ENCODE measurements around the gene ZP3. TPM values are rescaled to one million over a fixed set of nuclear protein-coding genes. Genes with fewer than 3 reads are reported as not detected.
"Not testable (repeated sequence)": the region's sequence is repeated elsewhere in the genome, so short reads cannot be mapped to it uniquely, and the experiment has no call there.

The ZP3 gene
- polyA plus RNA-seq, 1 donor, result 1.2 TPM

GRCh38 chr7:76485822-76486610, 61.3 kb downstream of the ZP3 start:
- DNase-seq, result not testable (repeated sequence)

GRCh38 chr7:76486618-76487017, 61.9 kb downstream of the ZP3 start:
- DNase-seq, result not testable (repeated sequence)

- not testable (repeated sequence) for DNase-seq
These were observed 63.2 kb downstream of the ZP3 start for GRCh38 chr7:76487969-76488368.

Other genes with a start within 250 kb of the ZP3 start
- gene SRRM3, start 223.1 kb upstream of the ZP3 start, polyA plus RNA-seq (ENCODE audit: insufficient read length), result 0.62 TPM
- 1,886 TPM for gene HSPB1, start 122.3 kb upstream of the ZP3 start, polyA plus RNA-seq (ENCODE audit: insufficient read length)
- gene YWHAG, start 66.0 kb upstream of the ZP3 start, polyA plus RNA-seq (ENCODE audit: insufficient read length), result 199 TPM
- gene SSC4D, start 15.3 kb upstream of the ZP3 start, polyA plus RNA-seq (ENCODE audit: insufficient read length), result 0.85 TPM
- 8.0 TPM for gene DTX2, start 36.8 kb downstream of the ZP3 start, polyA plus RNA-seq (ENCODE audit: insufficient read length)
- gene UPK3B, start 85.6 kb downstream of the ZP3 start, polyA plus RNA-seq (ENCODE audit: insufficient read length), result 0.26 TPM
- 4.5 TPM for gene SPDYE16, start 118.3 kb downstream of the ZP3 start, polyA plus RNA-seq (ENCODE audit: insufficient read length)
- gene POMZP3, start 202.3 kb downstream of the ZP3 start, polyA plus RNA-seq (ENCODE audit: insufficient read length), result 13.2 TPM